H1 (cell line): ENCODE measurements around the gene LRBA. TPM values are rescaled to one million over a fixed set of nuclear protein-coding genes. Genes with fewer than 3 reads are reported as not detected.

Experiments
- CTCF ChIA-PET: fragments of 300-600 bp; sonication (Branson Sonifier 250); formaldehyde crosslinking; loops from one replicate; lab custom pipeline; 2021; ENCODE audit not compliant: partially characterized antibody; lab: Charles Lee
- POLR2A ChIA-PET: fragments of 300-600 bp; sonication (Branson Sonifier 250); formaldehyde crosslinking; loops from one replicate; lab custom pipeline; 2021; ENCODE audit warnings: inconsistent platforms; ENCODE audit not compliant: partially characterized antibody; lab: Charles Lee
- DNase-seq, 2 experiments: peaks; one replicate each; pipeline versions ENCODE4 v3.0.0 to v3.0.0-alpha.2; 2010 to 2022; ENCODE audit warnings: low spot score in 2 of 2, low read depth in 1 of 2, mixed read lengths in 1 of 2
- FAIRE-seq: peaks from 2 replicates; lab custom pipeline; 2011; peaks lifted over from hg19 to GRCh38; lab: Jason Lieb, UNC
- H2AFZ ChIP-seq: 2 replicates; pipeline ENCODE4 v1.8.1; 2012; ENCODE audit warnings: low read length, inconsistent platforms
- H2AK5ac ChIP-seq: 2 replicates; pipeline ENCODE4 v1.6.1; 2013; ENCODE audit warnings: low read depth, low read length
- H2BK120ac ChIP-seq: replicated peaks from 2 replicates; pipeline ENCODE3; 2013; ENCODE audit warnings: low read depth, low read length, inconsistent platforms
- H2BK12ac ChIP-seq: 2 replicates; pipeline ENCODE4 v1.6.1; 2013; ENCODE audit warnings: low read depth, low read length
- H2BK15ac ChIP-seq: 2 replicates; pipeline ENCODE4 v1.6.1; 2013; ENCODE audit warnings: low read length
- H2BK20ac ChIP-seq: 2 replicates; pipeline ENCODE4 v1.6.1; 2013; ENCODE audit warnings: low read length
- H2BK5ac ChIP-seq: 2 replicates; pipeline ENCODE4 v1.6.1; 2013; ENCODE audit warnings: low read depth, low read length
- H3K14ac ChIP-seq: 2 replicates; pipeline ENCODE4 v1.6.1; 2013; ENCODE audit warnings: inconsistent platforms; ENCODE audit not compliant: insufficient read length
- H3K18ac ChIP-seq: 2 replicates; pipeline ENCODE4 v1.6.1; 2013; ENCODE audit warnings: low read length; ENCODE audit errors: extremely low read depth
- H3K23ac ChIP-seq: 2 replicates; pipeline ENCODE4 v1.6.1; 2013; ENCODE audit warnings: inconsistent platforms; ENCODE audit not compliant: insufficient read length
- H3K23me2 ChIP-seq: 2 replicates; pipeline ENCODE4 v1.6.1; 2013; ENCODE audit warnings: low read depth, low read length
- H3K27ac ChIP-seq: 2 replicates; pipeline ENCODE4 v1.6.1; 2011; ENCODE audit warnings: low read depth, low read length, inconsistent platforms
- H3K27me3 ChIP-seq, 4 experiments: replicated peaks in 1 of 4; 1 replicate in 1 of 4; 2 replicates in 3 of 4; pipeline versions ENCODE4 v1.6.1 to v1.8.1; 2011 to 2013; ENCODE audit warnings: low read length in 3 of 4, mild to moderate bottlenecking in 3 of 4, inconsistent platforms in 2 of 4, mixed read lengths in 2 of 4, moderate library complexity in 1 of 4; ENCODE audit not compliant: control insufficient read depth in 3 of 4, insufficient read depth in 3 of 4; ENCODE audit errors: extremely low read depth in 1 of 4
- H3K36me3 ChIP-seq, 4 experiments: 2 replicates each; pipeline versions ENCODE4 v1.6.1 to v1.8.1; 2011 to 2013; ENCODE audit warnings: mild to moderate bottlenecking in 4 of 4, low read length in 3 of 4, moderate library complexity in 2 of 4, control low read depth in 1 of 4, inconsistent platforms in 1 of 4; ENCODE audit not compliant: insufficient read depth in 4 of 4, control insufficient read depth in 2 of 4
- H3K4ac ChIP-seq: replicated peaks from 2 replicates; pipeline ENCODE3; 2013; ENCODE audit warnings: low read length, low read depth, mixed read lengths, inconsistent platforms; ENCODE audit not compliant: insufficient read length
- H3K4me1 ChIP-seq, 4 experiments: replicated peaks in 1 of 4; 1 replicate in 1 of 4; 2 replicates in 3 of 4; pipeline versions ENCODE4 v1.6.1 to v1.8.1; 2011 to 2013; ENCODE audit warnings: low read length in 3 of 4, inconsistent platforms in 2 of 4, mixed read lengths in 1 of 4; ENCODE audit not compliant: insufficient read depth in 4 of 4, control insufficient read depth in 3 of 4
- H3K4me2 ChIP-seq, 2 experiments: 2 replicates each; pipeline versions ENCODE4 v1.6.1 to v1.8.1; 2011 to 2013; ENCODE audit warnings: low read depth in 2 of 2, low read length in 2 of 2, control low read depth in 1 of 2, inconsistent platforms in 1 of 2, mild to moderate bottlenecking in 1 of 2; ENCODE audit not compliant: insufficient read depth in 1 of 2
- H3K4me3 ChIP-seq, 4 experiments: fragments of 200-600, 300-600 bp in 1 of 4; sonication (generic), shearing (Covaris generic), sonication (Bioruptor Twin) in 1 of 4; 2 replicates each; pipeline versions ENCODE4 v1.5.1 to v1.8.1; 2011 to 2016; ENCODE audit warnings: low read length in 4 of 4, low read depth in 3 of 4, control low read depth in 2 of 4, inconsistent platforms in 2 of 4, mild to moderate bottlenecking in 2 of 4, mixed read lengths in 1 of 4, moderate library complexity in 1 of 4; ENCODE audit not compliant: insufficient read depth in 2 of 4; ENCODE audit errors: extremely low read depth in 1 of 4
- H3K56ac ChIP-seq: replicated peaks from 2 replicates; pipeline ENCODE3; 2013; ENCODE audit warnings: low read depth, mild to moderate bottlenecking, mixed read lengths, low read length, inconsistent platforms; ENCODE audit not compliant: insufficient read length
- H3K79me1 ChIP-seq: 2 replicates; pipeline ENCODE4 v1.6.1; 2013; ENCODE audit warnings: low read depth, low read length, control low read depth
- H3K79me2 ChIP-seq, 2 experiments: 2 replicates each; pipeline versions ENCODE4 v1.6.1 to v1.8.1; 2012 to 2013; ENCODE audit warnings: low read length in 2 of 2, mild to moderate bottlenecking in 2 of 2, inconsistent platforms in 1 of 2; ENCODE audit not compliant: insufficient read depth in 2 of 2, control insufficient read depth in 1 of 2
- H3K9ac ChIP-seq, 4 experiments: replicated peaks in 1 of 4; 1 replicate in 1 of 4; 2 replicates in 3 of 4; pipeline versions ENCODE4 v1.6.1 to v1.8.1; 2011 to 2013; ENCODE audit warnings: low read depth in 3 of 4, low read length in 3 of 4, control low read depth in 2 of 4, mild to moderate bottlenecking in 2 of 4, moderate library complexity in 2 of 4, inconsistent platforms in 1 of 4; ENCODE audit errors: extremely low read depth in 1 of 4
- H3K9me3 ChIP-seq, 2 experiments: 2 replicates each; pipeline versions ENCODE4 v1.6.1 to v1.8.1; 2012 to 2013; ENCODE audit warnings: mild to moderate bottlenecking in 2 of 2, moderate library complexity in 2 of 2, control low read depth in 1 of 2, inconsistent platforms in 1 of 2, low read depth in 1 of 2, low read length in 1 of 2, mixed read lengths in 1 of 2; ENCODE audit not compliant: insufficient read depth in 2 of 2
- H4K20me1 ChIP-seq, 2 experiments: replicated peaks in 1 of 2; 2 replicates each; pipeline versions ENCODE3 to v1.8.1; 2011 to 2013; ENCODE audit warnings: inconsistent platforms in 2 of 2, low read length in 2 of 2, mild to moderate bottlenecking in 1 of 2; ENCODE audit not compliant: insufficient read depth in 2 of 2, control insufficient read depth in 1 of 2
- H4K5ac ChIP-seq: 2 replicates; pipeline ENCODE4 v1.6.1; 2013; ENCODE audit warnings: low read length, low read depth, mixed read lengths, inconsistent platforms; ENCODE audit not compliant: insufficient read length
- H4K8ac ChIP-seq: 2 replicates; pipeline ENCODE4 v1.8.0; 2013; ENCODE audit warnings: mild to moderate bottlenecking, moderate library complexity, low read length, inconsistent platforms; ENCODE audit not compliant: insufficient read depth; ENCODE audit errors: extremely low read depth
- H4K91ac ChIP-seq: replicated peaks from 2 replicates; pipeline ENCODE3; 2013; ENCODE audit warnings: low read length, mixed read lengths, inconsistent platforms; ENCODE audit not compliant: insufficient read length
- JUN ChIP-seq: IDR thresholded peaks from 2 replicates; pipeline ENCODE4 v1.6.1; 2011; ENCODE audit warnings: low read depth, mild to moderate bottlenecking, improper control_type of control experiment, low read length
- WGBS, 2 experiments: shearing (Covaris generic) in 1 of 2; methylation state at CpG; one replicate each; pipeline versions ENCODE4 v1.1.6 to v1.1.7; 2013 to 2015; ENCODE audit warnings: low lambda C conversion rate in 2 of 2, mixed read lengths in 2 of 2, inconsistent platforms in 1 of 2, low coverage in 1 of 2, missing lambda C conversion rate in 1 of 2; ENCODE audit not compliant: insufficient replicate concordance in 2 of 2, insufficient coverage in 1 of 2, insufficient read length in 1 of 2; ENCODE audit errors: extremely low coverage in 1 of 2, missing lambda C conversion rate in 1 of 2; 5-methylcytosine and 5-hydroxymethylcytosine counted together
- polyA plus RNA-seq, 7 experiments: library from polyadenylated mRNA; depleted of rRNA in 3 of 7; stranded (reverse) in 5 of 7; unstranded in 2 of 7; fragments of >200 nt in 5 of 7; fragments of 200-250 nt in 2 of 7; gene quantifications; 1 replicate in 5 of 7; 2 replicates in 1 of 7; 4 replicates in 1 of 7; pipeline versions ENCODE4 v1.2.1 to v1.2.3, GENCODE V29; 2011 to 2013; ENCODE audit warnings: missing spikeins in 2 of 7, mixed read lengths in 2 of 7
- total RNA-seq: library from RNA; stranded (reverse); fragmentation: NEBNext Ultra II Directional; extraction: Animal tissue kit (Norgen Biotek cat#: 25700); gene quantifications from 2 replicates; pipeline ENCODE4 v1.2.1, GENCODE V29; 2021

The LRBA gene
- total and polyA plus RNA-seq, 2 of the 8 experiments (the other 6 are each of a cell fraction or from before 2014, with no cell fraction given), result 54.6 to 83.2 TPM

GRCh38 chr4:150598909-150599308, 416.2 kb downstream of the LRBA start:
- no peak overlapping the region for H3K27ac ChIP-seq
- 95% methylated on average over 12 of the region's 12 CpGs; no CpG with 5 or more reads in 1 of the 2 experiments for WGBS, 2 experiments
- no peak overlapping the region for H3K4me3 ChIP-seq
- peaks cover 0 to 8% (median 0%) of the 10 kb centered on the region in 4 experiments; a peak in 2 of 8 replicates for H3K36me3 ChIP-seq
- DNase-seq (no peak), FAIRE-seq (no peak)
- no peaks in the 10 kb centered on the region for H4K20me1 ChIP-seq
- no peak overlapping the region for H3K4ac ChIP-seq
- H3K79me1 ChIP-seq, result no peaks in the 10 kb centered on the region
- no peak overlapping the region for H2AFZ ChIP-seq
- H3K27me3 ChIP-seq, result no peaks in the 10 kb centered on the region
- H3K9ac ChIP-seq, result no peak overlapping the region
- H2BK15ac ChIP-seq, result no peak overlapping the region
- no peak overlapping the region for H3K23ac ChIP-seq
- no peak for TF ChIP-seq JUN
- H4K8ac ChIP-seq, result no peak overlapping the region
- no peak overlapping the region for H3K18ac ChIP-seq
- no peak overlapping the region for H3K14ac ChIP-seq
- CTCF ChIA-PET, result interaction anchor here (0.8 kb wide), 1 partner anchor 335 kb away, joined by 3 read pairs; no protein-coding TSS in a partner anchor
- H3K56ac ChIP-seq, result no peak overlapping the region
- H3K79me2 ChIP-seq, result no peaks in the 10 kb centered on the region
- POLR2A ChIA-PET, result no interaction called here
- no peak overlapping the region for H4K91ac ChIP-seq
- H4K5ac ChIP-seq, result no peak overlapping the region
- no peak overlapping the region for H2BK12ac ChIP-seq
- no peak overlapping the region for H2BK5ac ChIP-seq
- H2BK120ac ChIP-seq, result no peak overlapping the region
- no peaks in the 10 kb centered on the region for H3K23me2 ChIP-seq
- no peak overlapping the region for H2BK20ac ChIP-seq
- H3K9me3 ChIP-seq, result no peaks in the 10 kb centered on the region
- H2AK5ac ChIP-seq, result no peak overlapping the region
- H3K4me1 ChIP-seq, result no peaks in the 10 kb centered on the region
- no peak overlapping the region for H3K4me2 ChIP-seq
